GM12878 (cell line): ENCODE data around the gene TEX36. TPM values are rescaled to one million over a fixed set of nuclear protein-coding genes. Genes with fewer than 3 reads are reported as not detected.

Experiments used
- ATAC-seq: fragments of 200-7000 bp; cut with Tn5 transposase; 3 replicates; pipeline ENCODE4 v1.9.1; 2020; ENCODE audit warnings: mild to moderate bottlenecking, moderate library complexity
- BruUV-seq: library from RNA; stranded (reverse); fragments of 400-500 nt; replicated peaks from 2 replicates; lab custom pipeline; 2021; lab: Mats Ljungman, UMichigan
- CTCF ChIA-PET: fragments of 300-600 bp; sonication (Branson Sonifier 250); formaldehyde crosslinking; extraction: SDS; loops from one replicate; lab custom pipeline; 2021; ENCODE audit warnings: inconsistent platforms; lab: Yijun Ruan, JAX
- POLR2A ChIA-PET: fragments of 350-600 bp; formaldehyde crosslinking; extraction: SDS; loops from one replicate; lab custom pipeline; 2021; ENCODE audit warnings: inconsistent platforms; lab: Charles Lee
- RAD21 ChIA-PET: fragments of 300-600 bp; sonication (Branson Sonifier 250); formaldehyde crosslinking; loops from one replicate; lab custom pipeline; 2023; ENCODE audit warnings: antibody characterized with exemption; ENCODE audit not compliant: unreplicated experiment; lab: Charles Lee
- SMC1A ChIA-PET: fragments of 300-600 bp; sonication (Branson Sonifier 250); formaldehyde crosslinking; loops from one replicate; lab custom pipeline; 2023; ENCODE audit not compliant: unreplicated experiment, uncharacterized antibody; lab: Charles Lee
- DNase-seq: peaks from one replicate; pipeline ENCODE4 v3.0.0-alpha.2; 2011; ENCODE audit warnings: low read depth, low spot score
- FAIRE-seq: peaks from 3 replicates; lab custom pipeline; 2011; peaks lifted over from hg19 to GRCh38; lab: Jason Lieb, UNC
- H2AFZ ChIP-seq: 2 replicates; pipeline ENCODE4 v1.6.0; 2011; ENCODE audit warnings: low read depth, low read length, control low read depth; ENCODE audit not compliant: control insufficient read depth
- H3K27ac ChIP-seq: 2 replicates; pipeline ENCODE4 v1.5.1; 2011; ENCODE audit warnings: control low read depth; ENCODE audit not compliant: control insufficient read depth, insufficient read depth
- H3K27me3 ChIP-seq, 2 experiments: replicated peaks in 1 of 2; 2 replicates each; pipeline versions ENCODE4 v1.6.0 to v1.6.1; 2011; ENCODE audit warnings: low read length in 1 of 2; ENCODE audit not compliant: control insufficient read depth in 2 of 2, insufficient read depth in 2 of 2
- H3K36me3 ChIP-seq, 2 experiments: 2 replicates each; pipeline ENCODE4 v1.5.1; 2011; ENCODE audit warnings: low read length in 1 of 2; ENCODE audit not compliant: control insufficient read depth in 2 of 2, insufficient read depth in 2 of 2
- H3K4me1 ChIP-seq: 2 replicates; pipeline ENCODE4 v1.6.1; 2011; ENCODE audit warnings: mild to moderate bottlenecking, low read length, moderate library complexity, mixed read lengths; ENCODE audit not compliant: control insufficient read depth, insufficient read depth
- H3K4me2 ChIP-seq: 2 replicates; pipeline ENCODE4 v1.6.0; 2011; ENCODE audit warnings: control low read depth; ENCODE audit not compliant: control insufficient read depth, insufficient read depth
- H3K4me3 ChIP-seq: fragments of 200-600 bp; sonication (generic); 2 replicates; pipeline ENCODE4 v1.5.1; 2016
- H3K79me2 ChIP-seq: 2 replicates; pipeline ENCODE4 v1.6.0; 2011; ENCODE audit warnings: low read length; ENCODE audit not compliant: control insufficient read depth, insufficient read depth
- H3K9ac ChIP-seq: 2 replicates; pipeline ENCODE4 v1.8.0; 2011; ENCODE audit warnings: low read length, control low read depth, mixed read lengths; ENCODE audit not compliant: control insufficient read depth, insufficient read depth
- H3K9me3 ChIP-seq: replicated peaks from 3 replicates; pipeline ENCODE4 v1.5.1; 2011; ENCODE audit warnings: mild to moderate bottlenecking, low read length; ENCODE audit not compliant: control insufficient read depth, insufficient read depth
- H4K20me1 ChIP-seq: 2 replicates; pipeline ENCODE4 v1.6.0; 2011; ENCODE audit not compliant: control insufficient read depth, insufficient read depth
- CBFB ChIP-seq: IDR thresholded peaks from 2 replicates; pipeline ENCODE4 v1.6.1; 2016; ENCODE audit warnings: antibody characterized with exemption, low read depth
- EED ChIP-seq: sonication (generic); IDR thresholded peaks from 2 replicates; pipeline ENCODE4 v1.6.1; 2016; ENCODE audit warnings: antibody characterized with exemption, low read depth
- FOXK2 ChIP-seq: fragments of 450-650 bp; IDR thresholded peaks from 2 replicates; pipeline ENCODE4 v1.6.1; 2017; ENCODE audit warnings: mild to moderate bottlenecking, moderate library complexity
- MTA3 ChIP-seq: IDR thresholded peaks from 2 replicates; pipeline ENCODE4 v1.6.1; 2012; ENCODE audit warnings: low read length, inconsistent platforms, borderline replicate concordance
- NR2C1 ChIP-seq: fragments of 450-650 bp; IDR thresholded peaks from 2 replicates; pipeline ENCODE4 v1.6.1; 2017; ENCODE audit warnings: antibody characterized with exemption, mild to moderate bottlenecking, moderate library complexity
- SMAD5 ChIP-seq: IDR thresholded peaks from 2 replicates; pipeline ENCODE4 v1.6.1; 2016; ENCODE audit warnings: antibody characterized with exemption, low read depth
- SREBF1 ChIP-seq: IDR thresholded peaks from 2 replicates; pipeline ENCODE4 v1.6.1; 2012; ENCODE audit warnings: mild to moderate bottlenecking, low read length
- TCF3 ChIP-seq: IDR thresholded peaks from 2 replicates; pipeline ENCODE4 v1.6.1; 2012; ENCODE audit warnings: low read depth, mild to moderate bottlenecking, low read length, borderline replicate concordance; ENCODE audit not compliant: insufficient read depth
- ZNF274 ChIP-seq: IDR thresholded peaks from one replicate; pipeline ENCODE4 v1.8.0; 2011; ENCODE audit not compliant: insufficient read length, insufficient read depth
- WGBS: methylation state at CpG from one replicate; pipeline ENCODE4 v1.1.6; 2016; ENCODE audit warnings: low lambda C conversion rate; ENCODE audit not compliant: insufficient replicate concordance, insufficient coverage; ENCODE audit errors: missing lambda C conversion rate; 5-methylcytosine and 5-hydroxymethylcytosine counted together
- in situ Hi-C: fragments of 300-500 bp; cut with MboI; formaldehyde crosslinking; loops from 9 replicates; pipeline ENCODE4 v1.14.3; 2018; ENCODE audit warnings: mixed read lengths
- intact Hi-C: fragments of 100-400 bp; cut with micrococcal nuclease; formaldehyde crosslinking; loops from one replicate; pipeline ENCODE4 v1.14.2; 2022; ENCODE audit not compliant: unreplicated experiment
- polyA plus RNA-seq, 11 experiments: library from polyadenylated mRNA; depleted of rRNA in 4 of 11; unstranded in 6 of 11; stranded (reverse) in 5 of 11; fragments of >200 nt; fragmentation: Nextera tagmentation in 4 of 11; fragmentation: Illumina TruSeq in 1 of 11; extraction: Ambion mirVana in 4 of 11; extraction: Trizol in 1 of 11; gene quantifications; 1 replicate in 1 of 11; 2 replicates in 10 of 11; pipeline versions ENCODE4 v1.2.1 to v1.2.3, GENCODE V29; 2011 to 2016; ENCODE audit warnings: inconsistent platforms in 2 of 11, missing spikeins in 2 of 11, low read depth in 1 of 11
- total RNA-seq, 4 experiments: library from RNA; depleted of rRNA in 3 of 4; stranded (reverse); fragments of >200 nt in 3 of 4; fragmentation: Illumina TruSeq in 1 of 4; extraction: Trizol in 1 of 4; gene quantifications; 2 replicates each; pipeline versions ENCODE4 v1.2.1 to v1.2.3, GENCODE V29; 2013 to 2021
- TF ChIP-seq, protein P1 (sequence below), 3 experiments: IDR thresholded peaks in 2 of 3; conservative IDR thresholded peaks in 1 of 3; 2 replicates each; pipeline ENCODE4 v1.5.1; 2011; ENCODE audit warnings: low read depth in 3 of 3, low read length in 3 of 3, mild to moderate bottlenecking in 3 of 3, control low read depth in 2 of 3, moderate library complexity in 2 of 3, inconsistent platforms in 1 of 3, mixed read lengths in 1 of 3; ENCODE audit not compliant: control insufficient read depth in 2 of 3, insufficient read depth in 1 of 3; ENCODE audit errors: extremely low read depth in 1 of 3
- TF ChIP-seq, protein P2 (sequence below): IDR thresholded peaks from 2 replicates; pipeline ENCODE4 v1.6.1; 2011; ENCODE audit warnings: mild to moderate bottlenecking, low read depth, low read length, moderate library complexity; ENCODE audit not compliant: insufficient replicate concordance

TEX36 gene
- total and polyA plus RNA-seq, 10 of the 15 experiments (the other 5 are each of a cell fraction or from before 2014, with no cell fraction given), result not detected

DNA sequence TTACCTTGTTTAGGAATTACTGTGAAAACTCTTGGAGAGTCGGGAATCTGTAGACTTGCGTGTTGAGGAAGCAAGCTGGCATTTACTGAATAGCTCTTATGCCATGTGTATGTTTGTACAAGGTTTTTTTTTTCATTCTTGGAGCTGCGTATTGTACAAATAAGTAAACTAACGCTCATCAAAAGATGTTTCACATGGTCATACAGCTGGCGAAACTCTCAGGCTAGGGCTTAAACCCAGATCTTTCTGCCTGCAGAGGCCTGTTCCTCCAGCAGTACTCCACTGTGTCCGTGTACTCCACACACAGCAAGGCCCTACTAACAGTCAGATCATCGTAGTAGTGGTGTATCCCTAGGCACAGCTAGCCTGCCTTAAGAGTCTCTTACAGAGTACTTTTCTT lies 44.0 kb upstream of the TEX36 start:
- H3K79me2 ChIP-seq, result peaks cover 7% of the 10 kb centered on the region
- RAD21 ChIA-PET, result no interaction called here
- no peaks in the 10 kb centered on the region for H3K9me3 ChIP-seq
- POLR2A ChIA-PET, result interaction anchor here (0.6 kb wide), 1 partner anchor 104 kb away, joined by 5 read pairs; no protein-coding TSS in a partner anchor
- H3K4me1 ChIP-seq, result 0 out of 2 replicates have a peak, but pooled peaks cover under 1% of the 10 kb centered on the region
- ATAC-seq (no peak), FAIRE-seq (no peak), DNase-seq (no peak)
- BruUV-seq, result no TSS peak
- H3K9ac ChIP-seq, result no peak overlapping the region
- H3K27me3 ChIP-seq, result no peaks in the 10 kb centered on the region
- H3K27ac ChIP-seq, result no peak overlapping the region
- CTCF ChIA-PET, result no interaction called here
- in situ Hi-C loops, result no loop called here
- WGBS, result 93% methylated on average over 7 of the region's 7 CpGs
- H3K4me2 ChIP-seq, result no peak overlapping the region
- no peak overlapping the region for H2AFZ ChIP-seq
- no peaks in the 10 kb centered on the region for H4K20me1 ChIP-seq
- no peak overlapping the region for H3K4me3 ChIP-seq
- TF ChIP-seq MTA3, result no peak
- intact Hi-C loops, result no loop called here
- H3K36me3 ChIP-seq, result peaks cover 9 to 39% of the 10 kb centered on the region in 2 experiments
- SMC1A ChIA-PET, result no interaction called here

DNA sequence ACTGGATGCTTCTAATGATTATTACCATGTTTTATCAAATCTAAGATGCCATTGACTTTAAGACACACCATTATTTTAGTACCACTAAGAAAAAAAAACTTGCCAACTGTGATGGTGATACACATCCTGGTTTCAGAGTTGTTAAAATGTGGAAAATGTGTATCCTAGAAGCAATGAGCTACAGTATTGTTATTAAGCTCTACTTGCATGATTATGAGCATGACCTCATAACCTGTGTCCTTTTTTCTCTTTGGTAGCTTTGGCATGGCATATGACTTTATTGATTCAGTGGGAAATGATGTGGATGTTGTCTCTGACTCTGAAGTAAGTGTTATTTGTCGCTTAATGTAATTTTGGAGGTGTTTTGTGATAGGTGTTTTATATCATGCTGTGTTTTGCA lies 39.8 kb upstream of the TEX36 start:
- no peak overlapping the region for H3K27ac ChIP-seq
- H3K36me3 ChIP-seq, result peaks cover 4 to 19% of the 10 kb centered on the region in 2 experiments; a peak in 3 of 4 replicates
- no TSS peak for BruUV-seq
- H2AFZ ChIP-seq, result no peak overlapping the region
- H3K4me1 ChIP-seq, result peaks cover 3% of the 10 kb centered on the region; the same call in 1 of the 2 replicates
- ChIA-PET SMC1A (interaction anchor here (0.9 to 1.3 kb wide), 4 partner anchors 9 to 90 kb away, joined by 3 to 4 read pairs (median 3); no protein-coding TSS in a partner anchor), CTCF (interaction anchor here (1.0 to 2.0 kb wide), 2 partner anchors 8 to 675 kb away, joined by 3 to 4 read pairs; no protein-coding TSS in a partner anchor), POLR2A (no interaction called here), RAD21 (no interaction called here)
- H3K79me2 ChIP-seq, result peaks cover 32% of the 10 kb centered on the region
- ATAC-seq (no peak), DNase-seq (no peak), FAIRE-seq (no peak)
- no peaks in the 10 kb centered on the region for H3K27me3 ChIP-seq
- WGBS, result 100% methylated on average over 1 of the region's 1 CpG
- H4K20me1 ChIP-seq, result no peaks in the 10 kb centered on the region
- H3K9me3 ChIP-seq, result no peaks in the 10 kb centered on the region
- no peak overlapping the region for H3K9ac ChIP-seq
- H3K4me2 ChIP-seq, result no peak overlapping the region
- in situ Hi-C loops, result no loop called here
- intact Hi-C loops, result no loop called here
- H3K4me3 ChIP-seq, result 0 out of 2 replicates have a peak overlapping the region, but pooled peaks have one; percentile 4
- TF ChIP-seq SREBF1 (no peak), FOXK2 (no peak), NR2C1 (no peak), TCF3 (no peak), ZNF274 (no peak), CBFB (no peak), EED (no peak), SMAD5 (no peak)
- TF ChIP-seq, protein P1, sequence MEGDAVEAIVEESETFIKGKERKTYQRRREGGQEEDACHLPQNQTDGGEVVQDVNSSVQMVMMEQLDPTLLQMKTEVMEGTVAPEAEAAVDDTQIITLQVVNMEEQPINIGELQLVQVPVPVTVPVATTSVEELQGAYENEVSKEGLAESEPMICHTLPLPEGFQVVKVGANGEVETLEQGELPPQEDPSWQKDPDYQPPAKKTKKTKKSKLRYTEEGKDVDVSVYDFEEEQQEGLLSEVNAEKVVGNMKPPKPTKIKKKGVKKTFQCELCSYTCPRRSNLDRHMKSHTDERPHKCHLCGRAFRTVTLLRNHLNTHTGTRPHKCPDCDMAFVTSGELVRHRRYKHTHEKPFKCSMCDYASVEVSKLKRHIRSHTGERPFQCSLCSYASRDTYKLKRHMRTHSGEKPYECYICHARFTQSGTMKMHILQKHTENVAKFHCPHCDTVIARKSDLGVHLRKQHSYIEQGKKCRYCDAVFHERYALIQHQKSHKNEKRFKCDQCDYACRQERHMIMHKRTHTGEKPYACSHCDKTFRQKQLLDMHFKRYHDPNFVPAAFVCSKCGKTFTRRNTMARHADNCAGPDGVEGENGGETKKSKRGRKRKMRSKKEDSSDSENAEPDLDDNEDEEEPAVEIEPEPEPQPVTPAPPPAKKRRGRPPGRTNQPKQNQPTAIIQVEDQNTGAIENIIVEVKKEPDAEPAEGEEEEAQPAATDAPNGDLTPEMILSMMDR (IDR thresholded peaks at IDR 0.05 in 2 of 3, conservative IDR thresholded peaks at IDR 0.05 in 1 of 3; ENCODE audit: control insufficient read depth in 2 of 3, extremely low read depth in 1 of 3, insufficient read depth in 1 of 3, low read depth in 3 of 3, low read length in 3 of 3), result no peak
- TF ChIP-seq, protein P2, sequence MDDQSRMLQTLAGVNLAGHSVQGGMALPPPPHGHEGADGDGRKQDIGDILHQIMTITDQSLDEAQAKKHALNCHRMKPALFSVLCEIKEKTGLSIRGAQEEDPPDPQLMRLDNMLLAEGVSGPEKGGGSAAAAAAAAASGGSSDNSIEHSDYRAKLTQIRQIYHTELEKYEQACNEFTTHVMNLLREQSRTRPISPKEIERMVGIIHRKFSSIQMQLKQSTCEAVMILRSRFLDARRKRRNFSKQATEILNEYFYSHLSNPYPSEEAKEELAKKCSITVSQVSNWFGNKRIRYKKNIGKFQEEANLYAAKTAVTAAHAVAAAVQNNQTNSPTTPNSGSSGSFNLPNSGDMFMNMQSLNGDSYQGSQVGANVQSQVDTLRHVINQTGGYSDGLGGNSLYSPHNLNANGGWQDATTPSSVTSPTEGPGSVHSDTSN, result no peak
